Neural cell (in vitro differentiated cells): ENCODE results near the gene THOP1. TPM values are rescaled to one million over a fixed set of nuclear protein-coding genes. Genes with fewer than 3 reads are reported as not detected.

ENCODE experiments used
- H2AFZ ChIP-seq: fragments of 200-600, 300-800 bp; sonication (generic), shearing (Covaris generic); 2 replicates; pipeline ENCODE4 v1.6.0; 2014; ENCODE audit warnings: low read depth, mild to moderate bottlenecking, antibody characterized with exemption, low read length, moderate library complexity
- H3F3A ChIP-seq: fragments of 200-600 bp; shearing (Covaris generic); 2 replicates; pipeline ENCODE4 v1.6.1; 2016; ENCODE audit warnings: mild to moderate bottlenecking, moderate library complexity, mixed read lengths, antibody characterized with exemption, low read length; ENCODE audit not compliant: insufficient read depth, poor library complexity, severe bottlenecking
- H3K27ac ChIP-seq: fragments of 200-600, 300-800 bp; sonication (generic), shearing (Covaris generic); 2 replicates; pipeline ENCODE4 v1.5.1; 2014; ENCODE audit warnings: mild to moderate bottlenecking, low read length, moderate library complexity
- H3K27me3 ChIP-seq: fragments of 300-800, 200-600 bp; sonication (generic), shearing (Covaris generic); 2 replicates; pipeline ENCODE4 v1.6.0; 2014; ENCODE audit warnings: mild to moderate bottlenecking, low read depth, low read length, moderate library complexity; ENCODE audit not compliant: insufficient read depth
- H3K36me3 ChIP-seq: fragments of 300-800, 200-600 bp; sonication (generic), shearing (Covaris generic); 2 replicates; pipeline ENCODE4 v1.5.1; 2014; ENCODE audit warnings: mild to moderate bottlenecking, antibody characterized with exemption, low read length, moderate library complexity; ENCODE audit not compliant: insufficient read depth
- H3K4me2 ChIP-seq: fragments of 300-800, 200-600 bp; sonication (generic), shearing (Covaris generic); 2 replicates; pipeline ENCODE4 v1.6.0; 2014; ENCODE audit warnings: mild to moderate bottlenecking, low read length
- H3K4me3 ChIP-seq: fragments of 300-800, 200-600 bp; sonication (generic), shearing (Covaris generic); 2 replicates; pipeline ENCODE4 v1.5.1; 2014; ENCODE audit warnings: mild to moderate bottlenecking, low read length, moderate library complexity
- H3K79me2 ChIP-seq: fragments of 200-600 bp; shearing (Covaris generic); replicated peaks from 2 replicates; pipeline ENCODE4 v1.6.0; 2014; ENCODE audit warnings: mild to moderate bottlenecking, low read length, moderate library complexity; ENCODE audit not compliant: insufficient read depth
- H3K9ac ChIP-seq: fragments of 300-800, 200-600 bp; sonication (generic), shearing (Covaris generic); 2 replicates; pipeline ENCODE4 v1.6.1; 2016; ENCODE audit warnings: mild to moderate bottlenecking, low read length, mixed read lengths
- H3K9me2 ChIP-seq: fragments of 200-600 bp; shearing (Covaris generic); 2 replicates; pipeline ENCODE4 v1.6.1; 2016; ENCODE audit warnings: mild to moderate bottlenecking, low read length, mixed read lengths; ENCODE audit not compliant: insufficient read depth
- H3K9me3 ChIP-seq: fragments of 200-600, 300-800 bp; sonication (generic), shearing (Covaris generic); 2 replicates; pipeline ENCODE4 v1.6.1; 2016; ENCODE audit warnings: mild to moderate bottlenecking, mixed run types, low read length, moderate library complexity, mixed read lengths
- H4K20me1 ChIP-seq: fragments of 200-600 bp; shearing (Covaris generic); 2 replicates; pipeline ENCODE4 v1.6.1; 2016; ENCODE audit warnings: mild to moderate bottlenecking, mixed run types; ENCODE audit not compliant: insufficient read depth
- EP300 ChIP-seq: fragments of 450-650 bp; conservative IDR thresholded peaks from 2 replicates; pipeline ENCODE4 v1.6.1; 2014; ENCODE audit warnings: antibody characterized with exemption, mild to moderate bottlenecking, moderate library complexity; ENCODE audit not compliant: poor library complexity, severe bottlenecking
- EZH2 ChIP-seq: fragments of 200-600, 300-800 bp; shearing (Covaris generic), sonication (generic); IDR thresholded peaks from 2 replicates; pipeline ENCODE4 v1.6.1; 2014; ENCODE audit warnings: antibody characterized with exemption, low read length, borderline replicate concordance, mild to moderate bottlenecking; ENCODE audit not compliant: insufficient read depth, poor library complexity, severe bottlenecking
- MXI1 ChIP-seq: fragments of 450-650 bp; conservative IDR thresholded peaks from 2 replicates; pipeline ENCODE4 v1.6.1; 2014; ENCODE audit warnings: antibody characterized with exemption, mild to moderate bottlenecking; ENCODE audit not compliant: poor library complexity, severe bottlenecking
- POLR2AphosphoS5 ChIP-seq: IDR thresholded peaks from 2 replicates; pipeline ENCODE4 v1.6.1; 2012
- RAD21 ChIP-seq: fragments of 450-650 bp; conservative IDR thresholded peaks from 2 replicates; pipeline ENCODE4 v1.6.1; 2014; ENCODE audit warnings: antibody characterized with exemption, mild to moderate bottlenecking, moderate library complexity
- REST ChIP-seq: IDR thresholded peaks from 2 replicates; pipeline ENCODE4 v1.6.1; 2012; ENCODE audit warnings: borderline replicate concordance
- SMC3 ChIP-seq: fragments of 450-650 bp; conservative IDR thresholded peaks from 2 replicates; pipeline ENCODE4 v1.6.1; 2014; ENCODE audit warnings: antibody characterized with exemption, mild to moderate bottlenecking, moderate library complexity; ENCODE audit not compliant: poor library complexity
- TAF1 ChIP-seq: IDR thresholded peaks from 2 replicates; pipeline ENCODE4 v1.6.1; 2012; ENCODE audit warnings: low read depth
- polyA plus RNA-seq: library from polyadenylated mRNA; depleted of rRNA; stranded (reverse); fragments of >200 nt; gene quantifications from 2 replicates; pipeline ENCODE4 v1.2.3, GENCODE V29; 2014
- TF ChIP-seq, protein P1 (sequence below): fragments of 450-650 bp; IDR thresholded peaks from 2 replicates; pipeline ENCODE4 v1.5.1; 2014; ENCODE audit warnings: antibody characterized with exemption, mild to moderate bottlenecking, moderate library complexity; ENCODE audit not compliant: poor library complexity, severe bottlenecking

The THOP1 gene
- polyA plus RNA-seq, 1 donor from 2014 or later = 113 TPM

DNA sequence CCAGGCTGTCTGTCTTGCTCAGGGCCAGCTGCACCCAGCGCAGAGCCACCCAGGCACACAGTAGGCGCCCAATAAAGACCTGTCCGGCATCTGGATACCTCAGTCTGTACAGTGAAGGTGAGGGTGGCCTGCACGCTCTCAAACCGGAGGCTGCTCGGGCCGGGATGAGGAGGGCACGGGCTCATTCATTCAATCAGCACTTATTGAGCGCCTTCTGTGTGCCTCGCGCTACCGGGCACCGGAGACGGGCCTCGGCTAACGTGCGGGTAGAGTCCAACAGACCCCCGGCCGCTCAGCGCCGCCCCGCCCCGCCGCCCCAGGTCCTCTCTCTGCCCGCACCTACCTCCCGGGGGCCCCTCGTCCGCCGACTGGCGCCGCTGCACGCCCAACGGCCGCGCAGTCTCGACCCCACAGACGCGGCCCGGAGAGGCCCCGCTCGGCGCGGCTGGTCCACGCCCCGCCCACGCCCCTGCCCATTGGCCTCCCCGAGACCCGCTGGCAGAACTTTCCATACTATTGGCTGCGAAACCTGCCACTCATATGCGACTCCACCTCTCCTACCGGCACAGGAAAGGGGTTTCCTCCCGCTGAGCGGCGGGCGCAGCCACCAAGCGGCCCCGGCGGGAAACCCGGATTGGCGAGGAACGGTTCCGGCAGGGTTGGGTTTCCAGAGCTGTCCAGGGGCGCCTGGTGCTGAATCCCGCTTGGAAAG, 45.5 kb upstream of the THOP1 start, which contains the start of gene SLC39A3:
TSS of gene SLC39A3 (minus strand) at position 416 of the 712 bp plus-strand sequence. CDS start 2,760 bp downstream, outside the sequence.
- peak within 1 kb of the TSS; percentile 92 for H3K4me3 ChIP-seq
- peak within 1 kb of the TSS; percentile 69 for H3K27ac ChIP-seq
- TF ChIP-seq MXI1 = peak; percentile 66
- no peak for TF ChIP-seq EZH2
- peak; percentile 72 for TF ChIP-seq POLR2AphosphoS5
- no peak for TF ChIP-seq RAD21
- peak; percentile 37 for TF ChIP-seq EP300
- peak; percentile 81 for TF ChIP-seq TAF1
- TF ChIP-seq REST = peak; percentile 98
- TF ChIP-seq, protein P1, sequence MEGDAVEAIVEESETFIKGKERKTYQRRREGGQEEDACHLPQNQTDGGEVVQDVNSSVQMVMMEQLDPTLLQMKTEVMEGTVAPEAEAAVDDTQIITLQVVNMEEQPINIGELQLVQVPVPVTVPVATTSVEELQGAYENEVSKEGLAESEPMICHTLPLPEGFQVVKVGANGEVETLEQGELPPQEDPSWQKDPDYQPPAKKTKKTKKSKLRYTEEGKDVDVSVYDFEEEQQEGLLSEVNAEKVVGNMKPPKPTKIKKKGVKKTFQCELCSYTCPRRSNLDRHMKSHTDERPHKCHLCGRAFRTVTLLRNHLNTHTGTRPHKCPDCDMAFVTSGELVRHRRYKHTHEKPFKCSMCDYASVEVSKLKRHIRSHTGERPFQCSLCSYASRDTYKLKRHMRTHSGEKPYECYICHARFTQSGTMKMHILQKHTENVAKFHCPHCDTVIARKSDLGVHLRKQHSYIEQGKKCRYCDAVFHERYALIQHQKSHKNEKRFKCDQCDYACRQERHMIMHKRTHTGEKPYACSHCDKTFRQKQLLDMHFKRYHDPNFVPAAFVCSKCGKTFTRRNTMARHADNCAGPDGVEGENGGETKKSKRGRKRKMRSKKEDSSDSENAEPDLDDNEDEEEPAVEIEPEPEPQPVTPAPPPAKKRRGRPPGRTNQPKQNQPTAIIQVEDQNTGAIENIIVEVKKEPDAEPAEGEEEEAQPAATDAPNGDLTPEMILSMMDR = no peak
- peak; percentile 16 for TF ChIP-seq SMC3

DNA sequence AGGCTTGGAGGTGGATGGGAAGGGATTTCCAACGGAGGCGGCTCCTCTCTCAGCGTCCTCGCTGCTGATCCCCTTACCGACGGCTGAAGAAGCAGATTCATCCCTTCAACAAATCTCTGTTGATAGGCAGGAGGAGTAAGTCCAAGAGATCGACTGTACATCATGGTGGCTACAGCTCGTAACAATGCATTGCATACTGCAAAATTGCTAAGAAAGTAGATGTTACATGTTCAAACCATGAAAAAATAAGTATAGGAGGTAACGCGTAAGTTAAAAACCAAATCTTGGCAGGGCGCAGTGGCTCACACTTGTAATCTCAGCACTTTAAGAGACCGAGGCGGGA, 45.0 kb upstream of the THOP1 start:
- H3K79me2 ChIP-seq = peaks cover 7% of the 10 kb centered on the region
- H2AFZ ChIP-seq = peak overlapping the region; percentile 85
- H3K4me2 ChIP-seq = no peak overlapping the region
- no peaks in the 10 kb centered on the region for H3K9me2 ChIP-seq
- peak overlapping the region; percentile 92 for H3K4me3 ChIP-seq
- TF ChIP-seq EZH2 (no peak), POLR2AphosphoS5 (no peak), RAD21 (no peak), SMC3 (no peak), TAF1 (no peak), EP300 (no peak)
- TF ChIP-seq, protein P1 = no peak
- H3K36me3 ChIP-seq = no peaks in the 10 kb centered on the region
- H3K9me3 ChIP-seq = no peaks in the 10 kb centered on the region
- H4K20me1 ChIP-seq = no peaks in the 10 kb centered on the region
- H3K9ac ChIP-seq = peak overlapping the region; percentile 75
- H3F3A ChIP-seq = no peaks in the 10 kb centered on the region
- peak overlapping the region; percentile 69 for H3K27ac ChIP-seq
- H3K27me3 ChIP-seq = peaks cover 6% of the 10 kb centered on the region

More for the DNA sequence above, 45.5 kb upstream of the THOP1 start, which contains the start of gene SLC39A3:
- H2AFZ ChIP-seq = peak within 1 kb of the TSS; percentile 85
- no peaks in the 10 kb centered on the region for H3K9me3 ChIP-seq
- H3K36me3 ChIP-seq = no peaks in the 10 kb centered on the region
- H3K9ac ChIP-seq = peak within 1 kb of the TSS; percentile 75
- H3K27me3 ChIP-seq = peaks cover 6% of the 10 kb centered on the region
- no peaks in the 10 kb centered on the region for H3F3A ChIP-seq
- no peaks in the 10 kb centered on the region for H3K9me2 ChIP-seq
- peak within 1 kb of the TSS; percentile 84 for H3K4me2 ChIP-seq
- no peaks in the 10 kb centered on the region for H4K20me1 ChIP-seq
- peaks cover 7% of the 10 kb centered on the region for H3K79me2 ChIP-seq
